ENCODE measurements around the gene GBP3.
"Not testable (repeated sequence)": the region's sequence is repeated elsewhere in the genome, so short reads cannot be mapped to it uniquely, and the experiment has no call there.

- TF ChIP-seq EZH2 (IDR thresholded peaks at IDR 0.05; ENCODE audit: low read depth, low read length, severe bottlenecking); RNF2 (IDR thresholded peaks at IDR 0.05; ENCODE audit: borderline replicate concordance, low read depth, low read length, missing control alignments, poor library complexity, severe bottlenecking); POLR2AphosphoS5 (IDR thresholded peaks at IDR 0.05; ENCODE audit: low read depth, low read length); CHD2 (IDR thresholded peaks at IDR 0.05; ENCODE audit: low read length); CBX8 (IDR thresholded peaks at IDR 0.05; ENCODE audit: borderline replicate concordance, low read depth, low read length); POLR2A (IDR thresholded peaks at IDR 0.05; ENCODE audit: control extremely low read depth in 1 of 2, low read depth in 2 of 2, low read length in 2 of 2); TCF12 (IDR thresholded peaks at IDR 0.05; ENCODE audit: low read depth, low read length); JUND (IDR thresholded peaks at IDR 0.05; ENCODE audit: low read length): not testable (repeated sequence)
- peak in 1 of 3 experiments; percentile 24; a peak in 1 of 4 replicates for TF ChIP-seq CTCF (IDR thresholded peaks at IDR 0.05; ENCODE audit: control extremely low read depth in 1 of 3, insufficient read depth in 1 of 3, low read depth in 1 of 3, low read length in 3 of 3)
- peak in 1 of 2 experiments; percentile 15; a peak in 1 of 4 replicates for TF ChIP-seq RAD21 (IDR thresholded peaks at IDR 0.05 in 1 of 2, conservative IDR thresholded peaks at IDR 0.05 in 1 of 2; ENCODE audit: low read depth in 2 of 2, low read length in 2 of 2)
These were observed 23.9 kb upstream of the GBP3 start for GRCh38 chr1:89046318-89047183.
